ENCODE data around the gene TOR3A. TPM values are rescaled to one million over a fixed set of nuclear protein-coding genes. Genes with fewer than 3 reads are reported as not detected.

The TOR3A gene
- polyA plus RNA-seq, 1 of the 3 experiments (the other 2 are of a cell fraction), result 29.9 TPM

GRCh38 chr1:179036844-179037465, 44.9 kb upstream of the TOR3A start:
- H3K36me3 ChIP-seq (replicated peaks in 1 of 2; ENCODE audit: control insufficient read depth in 1 of 2, insufficient read depth in 2 of 2, low read length in 1 of 2), result no peaks in the 10 kb centered on the region
- 71% methylated on average over 2 of the region's 2 CpGs for whole genome bisulfite sequencing (ENCODE audit: low lambda C conversion rate)
- peaks cover 6% of the 10 kb centered on the region; the same call in 1 of the 2 replicates for H4K20me1 ChIP-seq (ENCODE audit: insufficient read depth)
- no peak overlapping the region for H3K9ac ChIP-seq
- ChIA-PET CTCF (interaction anchor here (1.0 to 2.5 kb wide), 3 partner anchors 10 to 42 kb away, joined by 3 to 11 read pairs (median 4); no protein-coding TSS in a partner anchor), POLR2A (no interaction called here)
- peak overlapping the region in 1 of 2 experiments; percentile 51; a peak in 1 of 4 replicates for H3K27ac ChIP-seq (ENCODE audit: low read depth in 2 of 2, low read length in 1 of 2)
- no peaks in the 10 kb centered on the region for H3K9me3 ChIP-seq
- DNase-seq, result no peak
- H3F3A ChIP-seq (replicated peaks; ENCODE audit: insufficient read depth), result no peaks in the 10 kb centered on the region
- H3K4me2 ChIP-seq, result no peak overlapping the region
- TF ChIP-seq MEF2A (IDR thresholded peaks at IDR 0.05; ENCODE audit: borderline replicate concordance, low read depth), result no peak
- peak; percentile 55 for TF ChIP-seq PBX3 (IDR thresholded peaks at IDR 0.05)
- H2AFZ ChIP-seq (ENCODE audit: low read depth), result no peak overlapping the region
- H3K4me3 ChIP-seq (ENCODE audit: low read depth in 2 of 2, low read length in 1 of 2), result no peak overlapping the region
- H3K9me2 ChIP-seq, result no peaks in the 10 kb centered on the region
- H3K79me2 ChIP-seq (ENCODE audit: insufficient read depth), result peaks cover 86% of the 10 kb centered on the region
- H3K27me3 ChIP-seq (ENCODE audit: insufficient read depth), result no peaks in the 10 kb centered on the region
- H3K4me1 ChIP-seq (ENCODE audit: control insufficient read depth in 1 of 2, insufficient read depth in 2 of 2, low read depth in 1 of 2, low read length in 1 of 2), result peaks cover 2 to 31% of the 10 kb centered on the region in 2 experiments; a peak in 3 of 4 replicates

- peak; percentile 49 for DNase-seq
- Histone ChIP-seq H3K9me3 (no peaks in the 10 kb centered on the region), H3K9me2 (no peaks in the 10 kb centered on the region), H3K27me3 (ENCODE audit: insufficient read depth) (no peaks in the 10 kb centered on the region), H3K4me3 (ENCODE audit: low read depth in 2 of 2, low read length in 1 of 2) (no peak overlapping the region), H2AFZ (ENCODE audit: low read depth) (no peak overlapping the region), H3K27ac (ENCODE audit: low read depth in 2 of 2, low read length in 1 of 2) (peak overlapping the region in 1 of 2 experiments; percentile 94; a peak in 2 of 4 replicates), H3K4me2 (no peak overlapping the region), H3K4me1 (ENCODE audit: control insufficient read depth in 1 of 2, insufficient read depth in 2 of 2, low read depth in 1 of 2, low read length in 1 of 2) (peaks cover 0 to 24% of the 10 kb centered on the region in 2 experiments; a peak in 2 of 4 replicates), H4K20me1 (ENCODE audit: insufficient read depth) (peaks cover 5% of the 10 kb centered on the region; the same call in 1 of the 2 replicates), H3K9ac (no peak overlapping the region), H3K36me3 (replicated peaks in 1 of 2; ENCODE audit: control insufficient read depth in 1 of 2, insufficient read depth in 2 of 2, low read length in 1 of 2) (peaks cover 0 to under 1% of the 10 kb centered on the region in 2 experiments), H3K79me2 (ENCODE audit: insufficient read depth) (peaks cover 86% of the 10 kb centered on the region), H3F3A (replicated peaks; ENCODE audit: insufficient read depth) (no peaks in the 10 kb centered on the region)
- 19% methylated on average over 1 of the region's 1 CpG for WGBS (ENCODE audit: low lambda C conversion rate)
- ChIA-PET CTCF (interaction anchor here (0.5 to 2.5 kb wide), 6 partner anchors 11 to 264 kb away, joined by 3 to 11 read pairs (median 3); no protein-coding TSS in a partner anchor), POLR2A (interaction anchor here (0.7 kb wide), 1 partner anchor 21 kb away, joined by 4 read pairs; no protein-coding TSS in a partner anchor)
- TF ChIP-seq USF2 (IDR thresholded peaks at IDR 0.05; ENCODE audit: borderline replicate concordance, low read depth, low read length) (no peak), NFIC (IDR thresholded peaks at IDR 0.05; ENCODE audit: borderline replicate concordance) (no peak), RCOR1 (IDR thresholded peaks at IDR 0.05; ENCODE audit: low read length) (peak; percentile 68), GATA2 (CRISPR knock-in tag; IDR thresholded peaks at IDR 0.05) (peak; percentile 92), NRF1 (IDR thresholded peaks at IDR 0.05; ENCODE audit: low read depth, low read length) (no peak), SMC3 (IDR thresholded peaks at IDR 0.05; ENCODE audit: low read depth, low read length) (no peak), MXI1 (IDR thresholded peaks at IDR 0.05; ENCODE audit: low read depth, low read length) (peak; percentile 24; the same call in 1 of the 2 replicates), RXRA (IDR thresholded peaks at IDR 0.05; ENCODE audit: borderline replicate concordance, low read depth) (no peak), ZBTB33 (IDR thresholded peaks at IDR 0.05; ENCODE audit: borderline replicate concordance, low read depth) (no peak), CTCF (IDR thresholded peaks at IDR 0.05) (no peak), FOSL2 (IDR thresholded peaks at IDR 0.05; ENCODE audit: borderline replicate concordance, low read depth) (no peak), EP300 (IDR thresholded peaks at IDR 0.05; ENCODE audit: borderline replicate concordance in 1 of 2, low read depth in 1 of 2, low read length in 1 of 2) (peak in 1 of 2 experiments; percentile 76; a peak in 2 of 4 replicates), FOXJ3 (CRISPR knock-in tag; IDR thresholded peaks at IDR 0.05) (peak; percentile 92), JUND (IDR thresholded peaks at IDR 0.05) (no peak), MEF2A (IDR thresholded peaks at IDR 0.05; ENCODE audit: borderline replicate concordance, low read depth) (no peak), MAX (IDR thresholded peaks at IDR 0.05; ENCODE audit: low read depth) (no peak), TCF12 (IDR thresholded peaks at IDR 0.05) (no peak)
These were observed 43.2 kb upstream of the TOR3A start for GRCh38 chr1:179038528-179039281.
